Esophagus squamous epithelium (tissue), 5 donors: ENCODE results near the gene CARD16. TPM values are rescaled to one million over a fixed set of nuclear protein-coding genes. Genes with fewer than 3 reads are reported as not detected.

Experiments
- DNase-seq: peaks from one replicate; lab custom pipeline; 2025; lab: John Stamatoyannopoulos, UW
- H3K27ac ChIP-seq, 4 donors: fragments of 200-600 bp; sonication (generic); one replicate each; pipeline ENCODE4 v1.5.1; 2016 to 2019; ENCODE audit warnings: mild to moderate bottlenecking in 1 of 4
- H3K27me3 ChIP-seq, 4 donors: fragments of 200-600 bp; sonication (generic); 1 replicate in 3 of 4; 2 replicates in 1 of 4; pipeline versions ENCODE4 v1.5.1 to v1.6.0; 2017 to 2021; ENCODE audit warnings: antibody characterized with exemption in 1 of 4
- H3K36me3 ChIP-seq, 3 donors: fragments of 200-600 bp; sonication (generic); one replicate each; pipeline ENCODE4 v1.5.1; 2016 to 2019
- H3K4me1 ChIP-seq, 3 donors: fragments of 200-600 bp; sonication (generic); one replicate each; pipeline ENCODE4 v1.5.1; 2017 to 2019
- H3K4me3 ChIP-seq, 4 donors: fragments of 200-600 bp; sonication (generic); 1 replicate in 3 of 4; 2 replicates in 1 of 4; pipeline ENCODE4 v1.5.1; 2016 to 2019; ENCODE audit warnings: mild to moderate bottlenecking in 2 of 4, moderate library complexity in 1 of 4
- H3K9me3 ChIP-seq, 3 donors: fragments of 200-600 bp; sonication (generic); one replicate each; pipeline ENCODE4 v1.5.1; 2016 to 2019
- POLR2A ChIP-seq, 4 donors: fragments of 450-650 bp; IDR thresholded peaks; one replicate each; pipeline ENCODE4 v1.6.1; 2017; ENCODE audit warnings: antibody characterized with exemption in 4 of 4, mild to moderate bottlenecking in 4 of 4, moderate library complexity in 3 of 4
- WGBS, 2 donors: methylation state at CpG; one replicate each; pipeline ENCODE4 v1.1.5; 2018; 5-methylcytosine and 5-hydroxymethylcytosine counted together
- intact Hi-C: fragments of 100-400 bp; cut with DNase I; formaldehyde crosslinking; loops from one replicate; pipeline ENCODE4 v1.15.0; 2022
- total RNA-seq, 4 donors: library from RNA; depleted of rRNA; stranded (reverse); fragments of >200 nt; gene quantifications; one replicate each; pipeline ENCODE4 v1.1.0, GENCODE V29; 2016
- TF ChIP-seq, protein P1 (sequence below), 6 experiments: fragments of 450-650 bp in 4 of 6; fragments of 200-600 bp in 2 of 6; sonication (generic) in 2 of 6; IDR thresholded peaks; one replicate each; pipeline ENCODE4 v1.5.1; 2016 to 2019; ENCODE audit warnings: antibody characterized with exemption in 6 of 6, mild to moderate bottlenecking in 4 of 6, moderate library complexity in 4 of 6
- donor health status: DM: yes; HTN: yes; CAD: no.

CARD16 gene
- total RNA-seq, 4 donors from 2014 or later: 4.0 to 10.5 (median 8.4) TPM

DNA sequence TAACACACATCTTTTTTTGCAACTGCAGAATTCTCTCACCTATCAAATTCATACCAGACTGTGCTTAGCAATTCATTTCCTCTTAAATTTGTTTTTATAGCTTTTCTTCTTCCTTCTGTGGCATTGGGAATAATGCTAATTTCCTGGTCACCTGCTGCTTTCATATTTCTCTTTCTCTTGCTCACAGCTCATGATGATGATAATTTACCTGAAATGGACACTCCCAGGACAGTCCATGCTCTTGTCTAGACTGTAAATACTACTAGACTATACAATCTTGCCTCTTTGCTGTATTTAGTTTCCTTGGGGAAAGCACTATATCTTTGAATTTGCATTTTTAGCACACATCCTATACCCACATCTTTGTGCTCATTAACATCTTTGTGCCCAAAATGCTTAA lies 37.7 kb downstream of the CARD16 start:
- Histone ChIP-seq H3K36me3 (no peaks in the 10 kb centered on the region), H3K4me1 (no peaks in the 10 kb centered on the region), H3K27me3 (no peaks in the 10 kb centered on the region), H3K9me3 (no peaks in the 10 kb centered on the region), H3K27ac (no peak overlapping the region), H3K4me3 (no peak overlapping the region)
- TF ChIP-seq POLR2A (IDR thresholded peaks at IDR 0.05): no peak
- TF ChIP-seq, protein P1, sequence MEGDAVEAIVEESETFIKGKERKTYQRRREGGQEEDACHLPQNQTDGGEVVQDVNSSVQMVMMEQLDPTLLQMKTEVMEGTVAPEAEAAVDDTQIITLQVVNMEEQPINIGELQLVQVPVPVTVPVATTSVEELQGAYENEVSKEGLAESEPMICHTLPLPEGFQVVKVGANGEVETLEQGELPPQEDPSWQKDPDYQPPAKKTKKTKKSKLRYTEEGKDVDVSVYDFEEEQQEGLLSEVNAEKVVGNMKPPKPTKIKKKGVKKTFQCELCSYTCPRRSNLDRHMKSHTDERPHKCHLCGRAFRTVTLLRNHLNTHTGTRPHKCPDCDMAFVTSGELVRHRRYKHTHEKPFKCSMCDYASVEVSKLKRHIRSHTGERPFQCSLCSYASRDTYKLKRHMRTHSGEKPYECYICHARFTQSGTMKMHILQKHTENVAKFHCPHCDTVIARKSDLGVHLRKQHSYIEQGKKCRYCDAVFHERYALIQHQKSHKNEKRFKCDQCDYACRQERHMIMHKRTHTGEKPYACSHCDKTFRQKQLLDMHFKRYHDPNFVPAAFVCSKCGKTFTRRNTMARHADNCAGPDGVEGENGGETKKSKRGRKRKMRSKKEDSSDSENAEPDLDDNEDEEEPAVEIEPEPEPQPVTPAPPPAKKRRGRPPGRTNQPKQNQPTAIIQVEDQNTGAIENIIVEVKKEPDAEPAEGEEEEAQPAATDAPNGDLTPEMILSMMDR (IDR thresholded peaks at IDR 0.05): no peak
- no peak for DNase-seq
- intact Hi-C loops: no loop called here

DNA sequence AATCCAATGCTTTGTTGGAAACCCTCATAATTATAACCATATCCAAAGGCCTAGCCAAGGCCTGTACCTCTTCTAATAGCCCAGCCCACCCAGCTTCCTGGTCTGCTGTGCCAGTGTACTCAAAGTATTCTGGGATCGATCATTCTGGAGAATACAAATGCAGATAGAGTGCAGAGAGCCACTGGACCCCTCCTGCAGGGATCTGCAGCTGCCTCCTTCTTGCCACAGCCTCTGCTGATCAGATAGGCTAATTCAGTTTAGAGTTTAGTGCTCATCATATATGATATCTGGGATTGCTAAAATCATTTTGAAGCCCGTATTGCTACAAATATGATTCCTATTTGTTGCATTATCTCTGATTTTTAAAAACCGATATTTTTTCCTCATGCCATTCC lies 39.7 kb downstream of the CARD16 start:
- Histone ChIP-seq H3K27me3 (no peaks in the 10 kb centered on the region), H3K9me3 (no peaks in the 10 kb centered on the region), H3K4me1 (no peaks in the 10 kb centered on the region), H3K4me3 (no peak overlapping the region), H3K27ac (no peak overlapping the region), H3K36me3 (no peaks in the 10 kb centered on the region)
- 85 to 94% methylated on average over 3 of the region's 3 CpGs for WGBS, 2 donors
- DNase-seq: no peak
- TF ChIP-seq POLR2A (IDR thresholded peaks at IDR 0.05): no peak
- TF ChIP-seq, protein P1 (IDR thresholded peaks at IDR 0.05): no peak
- intact Hi-C loops: no loop called here

DNA sequence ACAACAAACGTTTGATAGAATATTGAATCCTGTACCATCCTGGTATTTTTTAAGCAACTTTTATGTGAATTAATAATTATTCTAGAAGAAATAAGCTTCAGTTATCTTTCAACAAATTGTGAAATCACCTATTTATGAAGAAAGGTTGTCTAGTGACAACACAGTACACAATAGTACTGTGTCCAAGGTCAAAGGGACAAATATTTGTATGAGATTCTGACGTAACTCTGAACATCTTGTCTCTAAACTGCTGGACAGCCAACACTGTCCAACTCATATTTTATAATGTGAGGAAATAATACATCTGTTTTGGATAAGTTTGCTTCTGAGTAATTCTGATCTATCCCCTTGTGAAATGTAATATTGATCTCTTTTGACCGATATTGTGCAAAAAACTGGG lies 41.1 kb downstream of the CARD16 start:
- DNase-seq: no peak
- 58 to 82% methylated on average over 3 of the region's 3 CpGs for WGBS, 2 donors
- TF ChIP-seq POLR2A (IDR thresholded peaks at IDR 0.05): no peak
- TF ChIP-seq, protein P1 (IDR thresholded peaks at IDR 0.05): no peak
- Histone ChIP-seq H3K36me3 (no peaks in the 10 kb centered on the region), H3K27ac (no peak overlapping the region), H3K9me3 (no peaks in the 10 kb centered on the region), H3K4me1 (no peaks in the 10 kb centered on the region), H3K27me3 (no peaks in the 10 kb centered on the region), H3K4me3 (no peak overlapping the region)
- intact Hi-C loops: no loop called here

DNA sequence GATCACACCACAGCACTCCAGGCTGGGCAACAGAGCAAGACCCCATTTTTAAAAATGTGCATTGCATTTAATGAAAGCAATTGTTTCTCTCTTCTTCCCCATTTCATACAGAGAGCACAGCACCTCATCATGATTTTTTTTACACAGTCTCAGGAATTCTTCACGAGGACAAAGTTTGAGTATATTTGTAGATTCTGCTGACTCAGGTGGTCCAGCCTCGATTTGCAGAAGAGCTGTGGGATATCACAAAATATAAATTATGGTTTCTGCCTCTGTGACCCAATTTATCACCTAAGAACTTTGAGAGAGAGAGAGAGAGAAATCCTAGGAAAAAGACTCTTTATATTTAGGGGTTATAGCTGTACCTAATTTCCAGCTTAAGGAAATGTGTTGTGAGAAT lies 42.0 kb downstream of the CARD16 start:
- H3K27ac ChIP-seq: no peak overlapping the region
- no peak overlapping the region for H3K4me3 ChIP-seq
- 60 to 69% methylated on average over 2 of the region's 2 CpGs for WGBS, 2 donors
- intact Hi-C loops: no loop called here
- H3K4me1 ChIP-seq: no peaks in the 10 kb centered on the region
- no peak for DNase-seq
- TF ChIP-seq POLR2A (IDR thresholded peaks at IDR 0.05): no peak
- TF ChIP-seq, protein P1 (IDR thresholded peaks at IDR 0.05): no peak
- H3K9me3 ChIP-seq: no peaks in the 10 kb centered on the region
- no peaks in the 10 kb centered on the region for H3K27me3 ChIP-seq
- no peaks in the 10 kb centered on the region for H3K36me3 ChIP-seq

DNA sequence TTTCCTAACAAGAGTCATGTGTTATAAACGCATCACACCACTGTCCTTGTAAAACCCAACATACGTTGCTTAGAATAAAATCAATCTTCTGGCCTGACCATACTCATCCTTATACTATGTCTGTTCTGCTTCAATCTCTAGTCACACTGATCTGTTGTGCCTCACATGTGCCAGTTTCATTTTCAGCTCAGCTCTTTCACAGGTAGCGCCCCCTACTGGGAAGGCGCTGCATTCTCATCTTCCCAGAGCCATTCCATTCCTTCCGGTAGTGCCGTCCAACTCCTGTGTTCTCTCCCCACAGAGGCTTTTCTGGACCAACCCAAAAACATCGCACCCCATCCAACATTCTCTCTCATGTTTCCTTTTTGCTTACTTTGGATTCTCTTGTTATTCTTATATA lies 44.3 kb downstream of the CARD16 start:
- Histone ChIP-seq H3K4me3 (no peak overlapping the region), H3K4me1 (no peaks in the 10 kb centered on the region), H3K9me3 (no peaks in the 10 kb centered on the region), H3K27me3 (no peaks in the 10 kb centered on the region), H3K27ac (no peak overlapping the region), H3K36me3 (no peaks in the 10 kb centered on the region)
- TF ChIP-seq POLR2A (IDR thresholded peaks at IDR 0.05): no peak
- TF ChIP-seq, protein P1 (IDR thresholded peaks at IDR 0.05): peak; percentile 33 to 67 (median 46)
- DNase-seq: no peak
- intact Hi-C loops: no loop called here
- whole genome bisulfite sequencing, 2 donors: 74 to 79% methylated on average over 7 of the region's 7 CpGs
